HG03575 (cell line): ENCODE measurements around the gene SMG1.

Experiments used
- ATAC-seq: cut with Tn5 transposase; IDR thresholded peaks from one replicate; pipeline ENCODE4 v1.9.1; 2021; ENCODE audit not compliant: unreplicated experiment, insufficient number of reproducible peaks, low FRiP score; ENCODE audit errors: extremely low read depth

The SMG1 gene

GRCh38 chr16:18805257-18805773 lies 120.9 kb downstream of the SMG1 start:
- ATAC-seq: no peak

DNA sequence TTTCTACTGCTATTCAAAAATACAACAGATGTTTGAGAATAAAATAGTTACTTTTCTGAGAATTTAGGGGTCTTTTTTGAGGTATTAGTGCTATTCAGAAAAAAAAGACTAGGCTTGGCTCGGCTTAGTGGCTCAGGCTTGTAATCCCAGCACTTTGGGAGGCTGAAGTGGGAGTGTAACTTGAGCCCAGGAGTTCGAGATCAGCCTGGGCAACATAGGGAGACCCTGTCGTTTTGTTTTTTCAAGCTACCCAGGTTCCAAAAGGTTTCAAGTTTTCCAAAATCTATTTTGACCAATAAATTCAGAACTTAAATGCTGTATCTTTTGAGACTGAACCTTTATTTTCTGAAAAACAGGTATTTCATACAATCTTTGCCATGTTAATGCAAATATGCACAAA lies 121.7 kb downstream of the SMG1 start:
- ATAC-seq: no peak

DNA sequence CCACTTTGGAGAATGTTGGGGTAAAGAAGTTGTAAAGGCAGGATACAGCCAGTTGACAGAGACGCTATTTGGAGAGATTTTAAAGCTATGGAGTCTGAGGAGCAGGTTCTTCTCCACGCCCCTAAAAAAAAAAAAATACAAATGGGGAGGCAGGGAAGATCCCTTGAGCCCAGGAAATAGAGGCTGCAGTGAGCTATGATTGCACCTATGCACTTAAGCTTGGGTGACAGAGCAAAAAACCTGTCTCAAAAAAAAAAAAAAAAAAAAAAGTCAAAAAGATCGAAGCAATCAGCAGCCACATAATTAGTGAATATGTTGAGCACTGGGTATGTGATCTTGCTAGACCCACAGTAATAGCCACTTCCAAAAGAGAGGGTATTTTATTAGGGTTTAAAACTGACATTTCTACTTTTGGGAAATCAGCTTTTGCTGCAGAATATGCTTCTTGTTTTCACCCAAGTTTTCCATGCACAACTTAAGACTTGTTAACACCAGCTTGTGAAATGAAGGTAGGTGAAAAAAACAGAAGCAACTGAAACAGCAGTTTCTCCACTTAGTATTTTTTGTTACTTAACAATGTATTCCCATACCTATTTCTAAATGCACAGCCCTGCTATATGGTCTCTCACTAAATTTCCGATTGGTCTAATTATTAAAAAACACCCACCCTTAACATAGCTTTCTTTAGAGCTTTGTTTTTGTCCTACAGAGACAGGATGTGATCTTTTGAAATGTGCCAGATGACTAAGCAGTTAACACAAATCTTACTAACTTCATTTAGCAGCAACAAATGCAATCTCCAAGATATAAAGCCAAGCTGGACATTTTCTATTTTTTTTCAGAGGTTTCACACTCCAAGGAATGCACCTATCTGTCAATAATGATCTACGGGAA lies 122.4 kb downstream of the SMG1 start:
- no peak for ATAC-seq

DNA sequence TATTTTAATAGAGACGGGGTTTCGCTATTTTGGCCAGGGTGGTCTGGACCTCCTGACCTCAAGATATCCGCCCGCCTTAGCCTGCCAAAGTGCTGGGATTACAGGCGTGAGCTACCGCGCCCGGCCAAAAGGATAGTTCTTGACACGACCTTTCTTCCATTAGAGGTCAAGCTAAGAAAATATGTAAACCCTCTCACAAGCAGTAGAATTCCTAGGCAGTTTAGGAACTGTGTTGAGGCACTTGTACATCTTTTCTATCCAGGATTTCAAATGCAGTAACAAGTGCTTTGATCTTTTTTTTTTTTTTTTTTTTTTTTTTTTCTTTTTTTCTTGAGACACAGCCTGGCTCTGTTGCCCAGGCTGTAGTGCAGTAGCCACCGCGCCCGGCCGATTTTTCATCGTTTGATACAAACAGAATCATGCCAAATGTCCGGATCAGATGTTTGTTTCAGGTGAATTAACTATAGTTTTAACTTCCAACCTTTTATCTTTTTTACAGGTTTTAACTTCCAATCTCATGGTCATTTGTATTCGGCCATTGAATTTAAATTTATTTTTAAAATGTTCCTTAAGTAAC lies 123.4 kb downstream of the SMG1 start:
- no peak for ATAC-seq

DNA sequence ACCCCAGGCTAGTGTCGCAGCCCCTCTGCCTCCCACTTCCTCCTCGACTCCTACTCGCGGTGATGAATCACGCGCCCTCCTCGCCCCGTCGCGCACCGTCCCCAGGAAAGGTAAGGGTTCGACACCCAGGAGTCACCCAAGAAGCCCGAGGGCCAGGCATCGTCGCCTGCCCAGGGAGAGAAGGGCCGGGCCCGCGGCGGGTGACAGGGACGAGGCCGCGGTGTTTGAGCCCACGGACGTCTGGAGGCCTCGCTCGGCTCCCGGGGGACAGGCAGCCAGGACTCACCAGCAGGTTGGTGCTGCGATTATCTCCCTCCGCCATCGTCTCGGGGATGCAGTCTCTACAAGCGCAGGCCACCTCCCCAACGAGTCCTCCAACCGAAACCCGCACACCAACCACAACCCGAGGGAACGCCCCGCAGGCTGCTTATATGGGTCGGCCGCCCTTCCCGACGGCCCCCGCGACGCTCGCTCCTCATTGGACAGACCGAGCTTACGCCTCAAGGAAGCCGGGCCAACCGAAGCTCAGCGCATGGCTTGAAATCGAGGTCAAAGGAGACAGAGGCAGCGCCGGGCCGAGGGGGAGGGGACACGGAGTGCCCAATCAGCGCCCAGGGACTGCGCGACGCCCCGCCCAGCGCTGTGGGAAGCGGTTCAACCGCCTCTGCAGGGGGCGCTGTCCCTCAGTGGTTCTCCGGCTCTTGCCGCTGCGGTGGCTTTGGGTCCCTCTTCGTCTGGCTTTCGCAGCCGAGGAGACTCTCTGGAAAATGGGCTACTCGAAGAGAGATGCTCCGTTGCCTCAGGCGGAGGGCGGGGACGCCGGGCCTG lies 124.8 kb downstream of the SMG1 start, which contains the start of gene ARL6IP1:
Gene ARL6IP1 (minus strand): TSS at position 405 of the 828 bp plus-strand sequence. CDS start 83 bp downstream, at position 322.
- ATAC-seq: peak; percentile 77

DNA sequence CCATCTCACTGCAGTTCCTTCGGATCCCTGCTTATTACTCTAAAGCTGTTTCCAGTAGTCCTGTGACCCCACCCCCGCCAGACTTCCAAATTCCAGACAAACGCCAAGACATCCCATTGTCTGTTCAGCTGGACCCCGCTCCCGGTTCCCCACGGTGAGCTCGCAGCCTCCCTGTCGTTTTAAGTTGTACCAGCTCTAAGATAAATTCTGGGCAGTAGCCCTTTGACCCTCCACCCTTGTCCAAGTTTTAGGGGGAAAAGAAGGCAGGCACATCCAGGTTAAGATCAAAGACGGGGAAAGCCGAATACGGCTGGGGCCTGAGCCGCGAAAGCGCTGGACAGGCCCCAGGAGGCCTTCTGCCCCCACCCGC lies 125.4 kb downstream of the SMG1 start:
- no peak for ATAC-seq

DNA sequence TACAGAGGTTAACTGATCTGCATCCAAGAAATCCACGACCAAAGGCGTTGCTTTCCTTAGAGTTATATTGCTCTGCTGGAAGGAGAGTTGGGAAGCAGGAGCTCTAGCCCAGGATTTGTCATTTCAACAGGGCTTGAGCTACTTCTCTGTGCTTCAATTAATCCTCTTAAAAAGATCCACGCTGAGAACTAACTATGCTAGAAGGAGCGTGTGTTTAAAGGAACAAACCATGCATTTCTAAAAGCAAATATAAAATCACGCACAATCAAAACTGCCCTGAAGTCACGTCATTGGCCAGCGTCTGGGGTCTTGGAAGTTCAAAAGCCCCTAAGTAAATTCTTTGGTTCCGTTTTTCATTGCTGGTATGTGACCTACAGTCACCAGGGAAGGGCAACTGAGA lies 125.9 kb downstream of the SMG1 start:
- no peak for ATAC-seq

DNA sequence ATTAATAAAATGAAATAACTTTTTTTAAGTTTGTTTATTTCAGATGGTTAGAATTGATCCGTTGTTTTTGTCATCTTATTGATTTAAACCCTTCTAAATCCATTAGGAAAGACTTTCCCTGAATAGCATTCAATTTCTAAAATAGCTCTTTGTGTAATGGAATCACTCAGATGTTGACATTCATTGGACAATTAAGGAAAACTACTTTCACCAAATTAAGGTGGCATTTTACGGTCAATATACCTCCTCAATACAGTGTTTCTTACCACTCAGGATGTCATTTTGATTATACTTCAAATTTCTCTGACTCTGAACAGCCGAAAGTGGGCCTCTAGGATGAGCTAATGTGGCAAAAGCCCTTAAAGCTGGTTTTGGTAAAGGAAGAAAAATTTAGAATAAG lies 126.7 kb downstream of the SMG1 start:
- no peak for ATAC-seq

DNA sequence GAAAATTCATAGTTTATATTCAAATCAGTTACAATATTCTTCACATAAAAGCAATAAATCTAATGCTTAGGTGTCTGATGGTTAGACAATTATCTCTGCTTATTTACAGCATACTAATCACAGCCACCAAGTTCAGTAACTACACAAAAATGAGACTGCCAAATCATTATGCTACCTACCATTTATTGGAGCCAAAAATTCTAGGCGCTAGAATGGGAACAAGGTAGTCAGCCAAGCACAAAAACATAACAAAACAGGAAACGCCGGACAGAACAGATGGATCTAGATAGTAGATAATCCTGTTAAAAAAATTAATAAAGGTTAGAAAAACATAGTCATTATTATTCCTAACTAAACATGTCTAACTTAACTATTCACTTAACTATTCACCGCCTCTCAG lies 128.5 kb downstream of the SMG1 start:
- ATAC-seq: no peak

DNA sequence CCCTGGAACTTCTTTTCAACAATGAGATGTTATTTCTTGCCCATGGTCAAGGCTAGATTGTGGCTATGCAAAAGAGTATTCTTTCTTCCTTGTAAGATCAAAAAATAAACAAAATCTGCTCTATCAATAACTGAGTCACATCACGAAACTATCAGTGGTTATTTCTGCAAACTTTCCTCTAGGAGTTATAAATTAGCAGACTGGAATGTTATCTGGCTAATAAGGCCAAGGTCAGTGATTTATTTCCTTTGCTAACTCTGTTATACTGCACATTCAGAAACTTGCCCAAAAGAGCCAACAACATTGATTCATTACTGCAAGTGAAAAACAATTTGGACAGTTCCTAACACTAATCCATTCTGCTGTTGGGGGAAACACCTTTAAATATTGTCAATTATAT lies 129.8 kb downstream of the SMG1 start:
- no peak for ATAC-seq

GRCh38 chr16:18792836-18793433 lies 133.3 kb downstream of the SMG1 start:
- ATAC-seq: no peak

DNA sequence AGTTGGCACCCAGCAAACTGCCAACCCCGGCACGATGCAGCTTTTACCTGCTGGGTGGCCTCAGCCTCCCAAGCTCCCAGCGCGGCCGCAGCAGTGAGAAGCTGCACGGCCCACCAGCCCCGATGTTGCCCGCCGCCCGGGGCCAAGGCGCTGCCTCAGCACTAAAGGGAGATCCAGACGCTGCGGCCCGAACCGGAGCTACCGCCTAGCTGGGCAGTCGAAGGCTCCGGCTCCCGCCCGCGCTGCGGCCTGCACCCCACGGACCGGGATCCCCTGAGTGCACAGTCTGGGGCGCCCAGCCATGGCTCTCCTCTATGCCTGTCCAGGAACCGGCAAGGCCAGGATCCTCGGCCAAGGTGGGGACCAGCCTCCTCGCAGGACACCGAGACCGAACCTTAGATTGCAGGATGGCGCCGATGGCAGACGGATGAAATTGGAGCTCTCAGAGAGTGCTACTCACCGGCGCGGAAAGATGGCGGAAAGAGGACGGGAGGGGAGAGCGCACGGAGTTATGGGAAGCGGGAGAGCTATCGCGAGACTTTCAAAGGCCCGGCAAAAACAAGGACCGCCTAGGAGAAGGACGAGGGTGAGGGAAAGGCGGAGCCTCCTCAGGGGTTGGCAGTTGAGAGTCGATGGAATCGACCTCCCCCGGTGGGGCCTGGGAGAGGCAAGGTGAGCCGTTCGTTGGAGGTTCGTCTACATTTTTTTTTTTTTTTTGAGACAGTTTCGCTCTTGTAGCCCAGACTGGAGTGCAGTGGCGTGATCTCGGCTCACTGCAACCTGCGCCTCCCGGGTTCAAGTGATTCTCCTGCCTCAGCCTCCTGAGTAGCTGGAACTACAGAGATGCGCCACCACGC lies 136.1 kb downstream of the SMG1 start, which contains the start of gene RPS15A:
Gene RPS15A (minus strand): TSS at position 485 of the 857 bp plus-strand sequence. CDS start 1,221 bp downstream, outside the sequence.
- peak; percentile 63 for ATAC-seq

GRCh38 chr16:18789515-18789849 lies 136.7 kb downstream of the SMG1 start:
- no peak for ATAC-seq

GRCh38 chr16:18788828-18789514 lies 137.2 kb downstream of the SMG1 start:
- ATAC-seq: no peak

GRCh38 chr16:18784917-18785623 lies 141.1 kb downstream of the SMG1 start:
- ATAC-seq: no peak

- ATAC-seq: no peak
Observed at GRCh38 chr16:18783430-18784341, 142.5 kb downstream of the SMG1 start.
